HG02981 (cell line): Measurements from ENCODE around the gene PTPN12.
"Not testable (repeated sequence)": the region's sequence is repeated elsewhere in the genome, so short reads cannot be mapped to it uniquely, and the experiment has no call there.

Source experiments
- ATAC-seq: cut with Tn5 transposase; IDR thresholded peaks from one replicate; pipeline ENCODE4 v1.9.1; 2021; ENCODE audit warnings: mild to moderate bottlenecking, moderate library complexity; ENCODE audit not compliant: unreplicated experiment

Gene PTPN12

GRCh38 chr7:77537778-77538280 lies 734 bp downstream of the PTPN12 start:
- ATAC-seq, result peak; percentile 7

GRCh38 chr7:77538281-77539212 lies 1.5 kb downstream of the PTPN12 start:
- no peak for ATAC-seq

GRCh38 chr7:77540402-77540822 lies 3.3 kb downstream of the PTPN12 start:
- no peak for ATAC-seq

- not testable (repeated sequence) for ATAC-seq
Observed at GRCh38 chr7:77540993-77541392, 3.9 kb downstream of the PTPN12 start.

GRCh38 chr7:77542409-77542808 lies 5.3 kb downstream of the PTPN12 start:
- no peak for ATAC-seq

GRCh38 chr7:77542895-77543294 lies 5.8 kb downstream of the PTPN12 start:
- no peak for ATAC-seq

- no peak for ATAC-seq
Observed at GRCh38 chr7:77543910-77544309, 6.8 kb downstream of the PTPN12 start.

GRCh38 chr7:77544518-77544917 lies 7.4 kb downstream of the PTPN12 start:
- ATAC-seq, result no peak

- ATAC-seq, result no peak
Observed at GRCh38 chr7:77548206-77548605, 11.1 kb downstream of the PTPN12 start.

- ATAC-seq, result no peak
Observed at GRCh38 chr7:77549106-77549870, 12.2 kb downstream of the PTPN12 start.

GRCh38 chr7:77550586-77550985 lies 13.5 kb downstream of the PTPN12 start:
- no peak for ATAC-seq

- ATAC-seq, result no peak
Observed at GRCh38 chr7:77553123-77553522, 16.0 kb downstream of the PTPN12 start.

GRCh38 chr7:77558284-77558967 lies 21.3 kb downstream of the PTPN12 start:
- ATAC-seq, result no peak

- ATAC-seq, result peak; percentile 74
Observed at GRCh38 chr7:77561352-77561751, 24.3 kb downstream of the PTPN12 start.

GRCh38 chr7:77563275-77563674 lies 26.2 kb downstream of the PTPN12 start:
- ATAC-seq, result no peak

GRCh38 chr7:77565917-77566316 lies 28.8 kb downstream of the PTPN12 start:
- no peak for ATAC-seq

- no peak for ATAC-seq
Observed at GRCh38 chr7:77566421-77566820, 29.3 kb downstream of the PTPN12 start.

GRCh38 chr7:77569514-77570232 lies 32.6 kb downstream of the PTPN12 start:
- no peak for ATAC-seq

GRCh38 chr7:77570330-77571011 lies 33.4 kb downstream of the PTPN12 start:
- ATAC-seq, result no peak

- no peak for ATAC-seq
Observed at GRCh38 chr7:77571801-77572200, 34.7 kb downstream of the PTPN12 start.
